K562 treated with DMSO at 1 percent for 4 hours (cell line): ENCODE measurements around the gene WDR64. TPM values are rescaled to one million over a fixed set of nuclear protein-coding genes. Genes with fewer than 3 reads are reported as not detected.

ENCODE experiments used
- total RNA-seq: library from RNA; unstranded; fragments of 300-600 nt; gene quantifications from 2 replicates; pipeline ENCODE4 v1.2.3, GENCODE V29; 2022; ENCODE audit not compliant: insufficient read depth

Gene WDR64
- total RNA-seq, result not detected in 2 replicates

GRCh38 chr1:241652012-241652411 is at the start of gene WDR64:
TSS of gene WDR64 (plus strand) at chr1:241652281. CDS start at chr1:241652485, 204 bp downstream.

DNA sequence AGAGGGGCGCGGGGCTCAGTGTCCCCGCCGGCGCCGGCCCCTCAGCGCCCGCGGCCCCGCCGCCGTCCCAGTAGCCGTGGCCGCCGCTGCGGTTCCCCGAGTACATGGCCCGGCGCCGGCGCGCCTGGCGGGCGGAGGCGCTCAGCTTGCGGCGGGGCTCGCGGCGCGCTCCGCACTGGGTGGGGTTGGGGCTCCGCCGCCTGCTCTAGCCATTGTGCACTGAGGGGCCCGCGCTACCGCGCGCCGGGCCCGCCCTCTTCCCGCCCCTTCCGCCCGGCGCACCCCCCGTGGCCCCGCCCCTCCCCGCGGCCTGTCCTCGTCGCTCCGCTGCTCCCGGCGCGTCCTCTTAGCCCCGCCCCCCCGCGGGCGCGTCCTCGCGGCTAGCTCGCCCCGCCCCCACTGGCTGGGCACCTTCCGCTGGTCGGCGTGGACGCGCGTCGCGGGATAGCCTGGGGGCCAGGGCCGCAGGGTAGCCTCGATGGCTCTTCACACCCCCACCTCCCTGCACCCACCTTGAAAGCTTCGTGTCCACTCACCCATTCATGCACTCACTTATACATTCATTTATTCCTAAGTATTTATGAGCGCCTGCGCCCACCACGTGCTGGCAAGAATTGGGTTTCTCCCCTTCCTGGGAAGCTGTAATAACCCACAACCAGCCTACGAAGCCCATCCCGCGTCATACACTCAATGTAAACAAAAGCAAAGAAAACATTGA is 11.8 kb upstream of the WDR64 start, which contains the start of the genes CHML and OPN3:
Gene CHML (minus strand): TSS at position 221 of the 718 bp plus-strand sequence. CDS start 4,603 bp downstream, outside the sequence.
Gene OPN3 (minus strand): TSS at position 221 of the 718 bp plus-strand sequence. CDS start 115 bp downstream, at position 106.

GRCh38 chr1:241847796-241848685 is 196.0 kb downstream of the WDR64 start, which contains the start of gene EXO1:
TSS of gene EXO1 (plus strand) at chr1:241848204. CDS start at chr1:241850426, 2,222 bp downstream.

Other genes with a start within 250 kb of the WDR64 start
- 133 and 138 TPM in 2 replicates for gene FH, start 132.5 kb upstream of the WDR64 start, total RNA-seq
- gene KMO, start 119.9 kb upstream of the WDR64 start, total RNA-seq, result not detected in 2 replicates
- gene CHML, start 11.9 kb upstream of the WDR64 start, total RNA-seq, result 14.2 and 23.5 TPM in 2 replicates
- 32.9 and 49.2 TPM in 2 replicates for gene OPN3, start 11.9 kb upstream of the WDR64 start, total RNA-seq
- gene EXO1, start 195.9 kb downstream of the WDR64 start, total RNA-seq, result 27.2 and 35.5 TPM in 2 replicates